BLaER1 treated with 17β-estradiol and CSF1 and Interleukin-3, amounts not matched to agents 10 nM and 100 nM (cell line): ENCODE measurements around the gene TXNDC11.

Experiments used
- H3K27ac ChIP-seq, 11 experiments: shearing (Covaris generic); formaldehyde crosslinking; 2 replicates each; pipeline ENCODE4 v1.8.1; 2022
- H3K27me3 ChIP-seq, 11 experiments: shearing (Covaris generic); formaldehyde crosslinking; 2 replicates each; pipeline ENCODE4 v1.8.1; 2022
- H3K36me3 ChIP-seq, 11 experiments: shearing (Covaris generic); formaldehyde crosslinking; 2 replicates each; pipeline ENCODE4 v1.8.1; 2022
- H3K4me1 ChIP-seq, 10 experiments: shearing (Covaris generic); formaldehyde crosslinking; 2 replicates each; pipeline ENCODE4 v1.8.1; 2022
- H3K4me2 ChIP-seq, 11 experiments: shearing (Covaris generic); formaldehyde crosslinking; 2 replicates each; pipeline ENCODE4 v1.8.1; 2022
- H3K4me3 ChIP-seq, 10 experiments: shearing (Covaris generic); formaldehyde crosslinking; 2 replicates each; pipeline ENCODE4 v1.8.1; 2022
- H3K9ac ChIP-seq, 11 experiments: shearing (Covaris generic); formaldehyde crosslinking; 2 replicates each; pipeline ENCODE4 v1.8.1; 2022
- H3K9me3 ChIP-seq, 11 experiments: shearing (Covaris generic); formaldehyde crosslinking; replicated peaks in 1 of 11; 2 replicates each; pipeline ENCODE4 v1.8.1; 2022
- H4K20me1 ChIP-seq, 11 experiments: shearing (Covaris generic); formaldehyde crosslinking; 2 replicates each; pipeline ENCODE4 v1.8.1; 2022
- Cebpa-rat ChIP-seq, 11 experiments: shearing (Covaris generic); IDR thresholded peaks; 2 replicates each; pipeline ENCODE4 v1.8.1; 2022

Gene TXNDC11

GRCh38 chr16:11743308-11744074 lies 834 bp upstream of the TXNDC11 start:
- peak overlapping the region; percentile 84 to 98 (median 93) for H3K9ac ChIP-seq
- H3K4me2 ChIP-seq, result peak overlapping the region; percentile 76 to 95 (median 86)
- peaks cover 24 to 40% (median 33%) of the 10 kb centered on the region in 11 experiments; a peak in 21 of 22 replicates for H4K20me1 ChIP-seq
- TF ChIP-seq Cebpa-rat (IDR thresholded peaks at IDR 0.05), result peak in 10 of 11 experiments; percentile 41 to 83 (median 63); a peak in 15 of 22 replicates
- H3K9me3 ChIP-seq, result no peaks in the 10 kb centered on the region
- H3K27me3 ChIP-seq, result no peaks in the 10 kb centered on the region
- peaks cover 1 to 17% (median 9%) of the 10 kb centered on the region in 11 experiments; a peak in 17 of 22 replicates for H3K36me3 ChIP-seq
- peaks cover 41 to 53% (median 45%) of the 10 kb centered on the region in 10 experiments for H3K4me1 ChIP-seq
- H3K27ac ChIP-seq, result peak overlapping the region; percentile 85 to 97 (median 91)
- peak overlapping the region; percentile 85 to 98 (median 94) for H3K4me3 ChIP-seq

- no peak for TF ChIP-seq Cebpa-rat (IDR thresholded peaks at IDR 0.05)
- Histone ChIP-seq H3K9me3 (no peaks in the 10 kb centered on the region), H3K27ac (peak overlapping the region; percentile 85 to 97 (median 91)), H4K20me1 (peaks cover 35 to 54% (median 46%) of the 10 kb centered on the region in 11 experiments), H3K4me1 (peaks cover 47 to 62% (median 52%) of the 10 kb centered on the region in 10 experiments), H3K9ac (peak overlapping the region; percentile 84 to 98 (median 93)), H3K4me3 (peak overlapping the region; percentile 85 to 98 (median 94)), H3K4me2 (peak overlapping the region; percentile 83 to 96 (median 92)), H3K27me3 (no peaks in the 10 kb centered on the region), H3K36me3 (peaks cover 6 to 24% (median 15%) of the 10 kb centered on the region in 11 experiments; a peak in 21 of 22 replicates)
Measured at GRCh38 chr16:11742093-11742535, 543 bp downstream of the TXNDC11 start.

- H3K36me3 ChIP-seq, result peaks cover 22 to 34% (median 30%) of the 10 kb centered on the region in 11 experiments
- peak overlapping the region; percentile 85 to 98 (median 94) for H3K4me3 ChIP-seq
- H3K4me2 ChIP-seq, result peak overlapping the region; percentile 83 to 96 (median 92)
- H3K4me1 ChIP-seq, result peaks cover 56 to 76% (median 66%) of the 10 kb centered on the region in 10 experiments
- TF ChIP-seq Cebpa-rat (IDR thresholded peaks at IDR 0.05), result no peak
- peak overlapping the region; percentile 84 to 98 (median 93); a peak in 20 of 22 replicates for H3K9ac ChIP-seq
- no peaks in the 10 kb centered on the region for H3K27me3 ChIP-seq
- H3K9me3 ChIP-seq, result no peaks in the 10 kb centered on the region
- peaks cover 44 to 69% (median 61%) of the 10 kb centered on the region in 11 experiments for H4K20me1 ChIP-seq
- no peak overlapping the region for H3K27ac ChIP-seq
Measured at GRCh38 chr16:11740567-11740966, 2.1 kb downstream of the TXNDC11 start.

DNA sequence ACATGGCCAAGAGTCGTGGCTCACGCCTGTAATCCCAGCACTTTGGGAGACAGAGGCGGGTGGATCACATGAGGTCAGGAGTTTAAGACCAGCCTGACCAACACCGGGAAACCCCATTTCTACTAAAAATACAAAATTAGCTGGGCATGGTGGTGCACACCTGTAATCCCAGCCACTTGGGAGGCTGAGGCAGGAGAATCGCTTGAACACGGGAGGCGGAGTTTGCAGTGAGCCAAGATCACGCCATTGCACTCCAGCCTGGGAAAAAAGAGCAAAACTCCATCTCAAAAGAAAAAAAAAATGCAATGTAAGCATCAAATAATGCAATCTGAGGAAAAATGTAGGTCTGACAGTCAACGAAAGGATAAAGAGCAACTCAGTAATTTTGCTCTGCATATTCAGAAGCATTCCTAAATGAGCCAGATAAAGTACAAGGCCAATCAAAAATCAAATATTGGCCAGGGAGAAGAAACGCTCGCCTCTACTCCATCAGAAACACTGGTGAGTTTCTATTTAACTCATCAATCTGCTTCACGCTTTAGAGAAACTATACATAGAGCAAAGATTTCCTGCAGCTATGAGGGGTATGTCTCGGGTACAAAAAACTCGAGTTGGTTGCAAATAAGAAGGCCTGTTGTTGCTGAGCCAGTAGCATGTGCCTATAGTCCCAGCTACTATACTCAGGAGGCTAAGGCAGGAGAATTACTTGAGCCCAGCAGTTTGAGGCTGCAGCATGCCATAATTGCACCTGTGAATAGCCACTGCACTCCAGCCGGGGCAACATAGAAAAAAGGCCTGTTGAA lies 3.7 kb downstream of the TXNDC11 start:
- no peak overlapping the region for H3K27ac ChIP-seq
- no peak for TF ChIP-seq Cebpa-rat (IDR thresholded peaks at IDR 0.05)
- no peaks in the 10 kb centered on the region for H3K9me3 ChIP-seq
- peaks cover 51 to 85% (median 76%) of the 10 kb centered on the region in 11 experiments for H4K20me1 ChIP-seq
- peak overlapping the region in 3 of 11 experiments; percentile 8 to 96 (median 52); a peak in 2 of 22 replicates for H3K9ac ChIP-seq
- no peaks in the 10 kb centered on the region for H3K27me3 ChIP-seq
- H3K36me3 ChIP-seq, result peaks cover 35 to 50% (median 45%) of the 10 kb centered on the region in 11 experiments
- H3K4me2 ChIP-seq, result peak overlapping the region; percentile 83 to 96 (median 92)
- H3K4me3 ChIP-seq, result no peak overlapping the region
- H3K4me1 ChIP-seq, result peaks cover 54 to 86% (median 78%) of the 10 kb centered on the region in 10 experiments

DNA sequence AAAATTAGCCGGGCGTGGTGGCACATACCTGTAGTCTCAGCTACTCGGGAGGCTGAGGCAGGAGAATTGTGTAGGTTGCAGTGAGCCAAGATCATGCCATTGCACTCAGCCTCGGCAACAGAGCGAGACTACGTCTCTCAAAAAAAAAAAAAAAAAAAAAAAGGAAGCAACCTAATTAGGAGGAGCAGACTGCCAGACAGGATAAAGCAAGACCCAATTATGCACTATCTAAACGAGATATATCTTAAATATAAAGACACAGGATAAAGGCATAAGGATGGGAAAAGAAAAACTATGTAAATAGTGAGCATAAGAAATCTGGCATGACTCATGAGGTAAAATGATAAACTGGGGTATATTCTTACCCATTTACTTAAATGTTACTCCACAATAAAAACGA lies 4.9 kb downstream of the TXNDC11 start:
- H3K4me2 ChIP-seq, result peak overlapping the region in 2 of 11 experiments; percentile 91 to 92; a peak in 3 of 22 replicates
- H3K9ac ChIP-seq, result no peak overlapping the region
- H3K4me3 ChIP-seq, result no peak overlapping the region
- H3K36me3 ChIP-seq, result peaks cover 47 to 62% (median 57%) of the 10 kb centered on the region in 11 experiments
- H3K4me1 ChIP-seq, result peaks cover 46 to 86% (median 74%) of the 10 kb centered on the region in 10 experiments
- H3K9me3 ChIP-seq, result no peaks in the 10 kb centered on the region
- no peak for TF ChIP-seq Cebpa-rat (IDR thresholded peaks at IDR 0.05)
- H3K27me3 ChIP-seq, result no peaks in the 10 kb centered on the region
- no peak overlapping the region for H3K27ac ChIP-seq
- H4K20me1 ChIP-seq, result peaks cover 51 to 88% (median 77%) of the 10 kb centered on the region in 11 experiments

GRCh38 chr16:11736903-11737302 lies 5.8 kb downstream of the TXNDC11 start:
- no peaks in the 10 kb centered on the region for H3K27me3 ChIP-seq
- TF ChIP-seq Cebpa-rat (IDR thresholded peaks at IDR 0.05), result no peak
- peaks cover 46 to 95% (median 77%) of the 10 kb centered on the region in 11 experiments for H4K20me1 ChIP-seq
- H3K36me3 ChIP-seq, result peaks cover 55 to 71% (median 65%) of the 10 kb centered on the region in 11 experiments
- 0 out of 22 replicates have a peak overlapping the region, but pooled peaks of 1 of the 11 experiments have one; percentile 11 for H3K9ac ChIP-seq
- peaks cover 46 to 92% (median 74%) of the 10 kb centered on the region in 10 experiments for H3K4me1 ChIP-seq
- peak overlapping the region in 1 of 11 experiments; percentile 15; a peak in 1 of 22 replicates for H3K4me2 ChIP-seq
- H3K27ac ChIP-seq, result no peak overlapping the region
- no peaks in the 10 kb centered on the region for H3K9me3 ChIP-seq
- H3K4me3 ChIP-seq, result no peak overlapping the region

GRCh38 chr16:11735787-11736186 lies 6.9 kb downstream of the TXNDC11 start:
- no peak overlapping the region for H3K27ac ChIP-seq
- H3K4me1 ChIP-seq, result peaks cover 41 to 85% (median 65%) of the 10 kb centered on the region in 10 experiments

DNA sequence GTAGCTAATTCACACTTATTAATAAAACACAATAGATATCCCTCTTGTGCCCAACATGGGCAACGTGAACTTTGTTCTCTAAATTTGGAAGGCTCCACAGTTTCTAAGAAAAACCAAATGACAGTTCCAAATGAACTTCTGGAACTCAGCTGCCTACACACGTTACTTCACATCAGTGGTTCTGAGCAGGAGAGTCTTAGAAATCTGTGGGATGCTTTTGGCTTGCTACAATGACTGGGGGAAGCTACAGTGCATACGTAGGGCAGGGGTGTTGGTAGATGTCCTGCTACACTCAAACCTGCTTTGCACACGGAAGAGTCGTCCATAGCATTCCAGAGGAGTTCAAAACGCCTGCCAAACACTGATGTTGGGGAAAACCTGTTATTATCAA lies 8.0 kb downstream of the TXNDC11 start:
- peak overlapping the region in 4 of 11 experiments; percentile 6 to 39 (median 20); a peak in 3 of 22 replicates for H3K9ac ChIP-seq
- no peak for TF ChIP-seq Cebpa-rat (IDR thresholded peaks at IDR 0.05)
- H3K4me2 ChIP-seq, result peak overlapping the region in 8 of 11 experiments; percentile 11 to 79 (median 50); a peak in 14 of 22 replicates

More at GRCh38 chr16:11735787-11736186, 6.9 kb downstream of the TXNDC11 start:
- no peaks in the 10 kb centered on the region for H3K9me3 ChIP-seq
- no peaks in the 10 kb centered on the region for H3K27me3 ChIP-seq
- TF ChIP-seq Cebpa-rat (IDR thresholded peaks at IDR 0.05), result no peak
- H3K36me3 ChIP-seq, result peaks cover 67 to 82% (median 76%) of the 10 kb centered on the region in 11 experiments
- H3K4me3 ChIP-seq, result no peak overlapping the region
- H3K4me2 ChIP-seq, result peak overlapping the region in 4 of 11 experiments; percentile 2 to 79 (median 20); a peak in 4 of 22 replicates
- H3K9ac ChIP-seq, result 0 out of 22 replicates have a peak overlapping the region, but pooled peaks of 1 of the 11 experiments have one; percentile 10
- peaks cover 37 to 99% (median 69%) of the 10 kb centered on the region in 11 experiments for H4K20me1 ChIP-seq

More for the DNA sequence above, 8.0 kb downstream of the TXNDC11 start:
- H3K9me3 ChIP-seq, result no peaks in the 10 kb centered on the region
- peaks cover 30 to 74% (median 54%) of the 10 kb centered on the region in 10 experiments for H3K4me1 ChIP-seq
- no peak overlapping the region for H3K4me3 ChIP-seq
- H3K36me3 ChIP-seq, result peaks cover 78 to 93% (median 88%) of the 10 kb centered on the region in 11 experiments
- 0 out of 22 replicates have a peak overlapping the region, but pooled peaks of 1 of the 11 experiments have one; percentile 10 for H3K27ac ChIP-seq
- H4K20me1 ChIP-seq, result peaks cover 27 to 99% (median 57%) of the 10 kb centered on the region in 11 experiments; a peak in 21 of 22 replicates
- H3K27me3 ChIP-seq, result no peaks in the 10 kb centered on the region
